Colonic mucosa (tissue), 4 donors: ENCODE data around the gene FBXW2. TPM values are rescaled to one million over a fixed set of nuclear protein-coding genes. Genes with fewer than 3 reads are reported as not detected.

Source experiments
- DNase-seq: peaks from one replicate; pipeline ENCODE4 v3.0.0-alpha.2; 2020
- H3K27ac ChIP-seq: fragments of 200-600 bp; one replicate; pipeline ENCODE4 v1.8.0; 2021
- H3K27me3 ChIP-seq: fragments of 200-600 bp; one replicate; pipeline ENCODE4 v1.8.0; 2021
- H3K36me3 ChIP-seq: fragments of 200-600 bp; one replicate; pipeline ENCODE4 v1.8.0; 2021
- H3K4me1 ChIP-seq: fragments of 200-600 bp; one replicate; pipeline ENCODE4 v1.8.0; 2021; ENCODE audit warnings: mild to moderate bottlenecking
- H3K4me3 ChIP-seq: fragments of 200-600 bp; one replicate; pipeline ENCODE4 v1.8.0; 2021
- H3K9ac ChIP-seq, 2 donors: one replicate each; pipeline ENCODE4 v1.7.0; 2013; ENCODE audit warnings: control low read depth in 2 of 2, low read depth in 2 of 2, low read length in 2 of 2
- H3K9me3 ChIP-seq: fragments of 200-600 bp; one replicate; pipeline ENCODE4 v1.8.0; 2021
- CTCF ChIP-seq: fragments of 200-600 bp; IDR thresholded peaks from one replicate; pipeline ENCODE4 v1.8.0; 2022; ENCODE audit warnings: antibody characterized with exemption, mild to moderate bottlenecking
- intact Hi-C: fragments of 100-400 bp; cut with DNase I; formaldehyde crosslinking; loops from one replicate; pipeline ENCODE4 v1.14.1; 2022
- total RNA-seq, 2 donors: library from RNA; stranded (reverse); fragmentation: NEBNext Ultra II Directional in 1 of 2; extraction: Animal tissue kit (Norgen Biotek cat#: 25700) in 1 of 2; gene quantifications; one replicate each; pipeline ENCODE4 v1.2.1, GENCODE V29; 2021
- donor health status: healthy.
- donor health status: DM: no; HTN: no; CAD: no.
- donor health status: DM: no; HTN: no; CAD: no.

Gene FBXW2
- total RNA-seq, 2 donors from 2014 or later = 52.1 to 53.5 TPM

DNA sequence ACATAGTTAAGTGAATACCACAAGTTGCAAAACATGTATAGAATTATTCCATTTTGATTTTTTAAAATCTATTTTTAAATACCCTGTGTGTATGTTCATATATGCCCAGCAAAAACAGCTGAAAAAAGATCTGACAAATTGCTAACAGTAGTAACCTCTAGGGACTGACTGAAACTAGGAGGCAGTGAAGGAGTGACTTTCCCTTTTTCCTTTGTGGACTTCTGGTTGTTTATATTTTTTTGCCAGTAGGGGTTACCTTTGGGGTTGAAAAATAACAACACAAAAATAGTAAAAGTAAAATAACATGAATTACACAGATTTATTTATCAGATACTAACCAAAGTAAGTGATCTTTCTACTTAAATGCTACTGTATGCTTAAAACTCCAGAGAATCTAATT lies 81.9 kb downstream of the FBXW2 start:
- H3K4me3 ChIP-seq = no peak overlapping the region
- no peaks in the 10 kb centered on the region for H3K36me3 ChIP-seq
- no peak overlapping the region for H3K9ac ChIP-seq
- H3K27me3 ChIP-seq = no peaks in the 10 kb centered on the region
- peaks cover 4% of the 10 kb centered on the region for H3K4me1 ChIP-seq
- peak overlapping the region; percentile 34 for H3K27ac ChIP-seq
- DNase-seq = no peak
- intact Hi-C loops = no loop called here
- H3K9me3 ChIP-seq = no peaks in the 10 kb centered on the region
- no peak for TF ChIP-seq CTCF

DNA sequence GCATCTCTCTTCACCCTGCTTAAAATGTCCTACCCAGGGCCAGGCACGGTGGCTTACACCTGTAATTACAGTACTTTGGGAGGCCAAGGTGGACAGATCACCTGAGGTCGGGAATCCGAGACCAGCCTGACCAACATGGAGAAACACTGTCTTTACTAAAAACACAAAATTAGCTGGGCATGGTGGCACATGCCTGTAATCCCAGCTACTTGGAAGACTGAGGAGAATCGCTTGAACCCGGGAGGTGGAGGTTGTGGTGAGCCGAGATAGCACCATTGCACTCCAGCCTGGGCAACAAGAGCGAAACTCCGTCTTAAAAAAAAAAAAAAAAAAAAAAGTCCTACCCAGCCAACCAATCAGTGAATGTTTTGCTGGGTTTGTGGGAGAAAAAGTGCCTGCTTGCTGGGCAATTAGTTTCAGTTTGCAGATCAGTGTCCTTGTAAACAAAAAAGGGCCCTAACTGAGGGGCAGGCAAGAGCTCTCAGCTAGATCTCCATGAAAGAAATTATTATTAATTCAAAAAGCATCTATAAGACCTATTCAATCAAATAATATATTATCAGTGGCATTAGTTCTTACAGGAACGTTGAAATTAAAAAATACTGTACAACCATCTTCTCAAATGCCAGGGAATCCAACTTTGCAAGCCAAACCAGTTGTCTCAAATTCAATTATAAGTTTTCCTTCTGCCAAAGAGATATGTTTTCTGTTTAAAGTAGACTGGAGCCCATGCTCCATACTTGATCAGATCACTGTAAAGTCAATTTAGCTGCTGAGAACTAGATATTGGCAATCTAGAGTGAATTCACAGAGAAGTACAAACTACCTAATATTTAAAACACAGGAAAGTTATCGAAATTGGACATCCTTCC lies 82.9 kb downstream of the FBXW2 start:
- no peak for TF ChIP-seq CTCF
- Histone ChIP-seq H3K4me3 (peak overlapping the region; percentile 24), H3K27ac (peak overlapping the region; percentile 34), H3K27me3 (no peaks in the 10 kb centered on the region), H3K4me1 (peaks cover 4% of the 10 kb centered on the region), H3K9ac (peak overlapping the region; percentile 36 to 51), H3K9me3 (no peaks in the 10 kb centered on the region), H3K36me3 (no peaks in the 10 kb centered on the region)
- intact Hi-C loops = no loop called here
- DNase-seq = no peak

DNA sequence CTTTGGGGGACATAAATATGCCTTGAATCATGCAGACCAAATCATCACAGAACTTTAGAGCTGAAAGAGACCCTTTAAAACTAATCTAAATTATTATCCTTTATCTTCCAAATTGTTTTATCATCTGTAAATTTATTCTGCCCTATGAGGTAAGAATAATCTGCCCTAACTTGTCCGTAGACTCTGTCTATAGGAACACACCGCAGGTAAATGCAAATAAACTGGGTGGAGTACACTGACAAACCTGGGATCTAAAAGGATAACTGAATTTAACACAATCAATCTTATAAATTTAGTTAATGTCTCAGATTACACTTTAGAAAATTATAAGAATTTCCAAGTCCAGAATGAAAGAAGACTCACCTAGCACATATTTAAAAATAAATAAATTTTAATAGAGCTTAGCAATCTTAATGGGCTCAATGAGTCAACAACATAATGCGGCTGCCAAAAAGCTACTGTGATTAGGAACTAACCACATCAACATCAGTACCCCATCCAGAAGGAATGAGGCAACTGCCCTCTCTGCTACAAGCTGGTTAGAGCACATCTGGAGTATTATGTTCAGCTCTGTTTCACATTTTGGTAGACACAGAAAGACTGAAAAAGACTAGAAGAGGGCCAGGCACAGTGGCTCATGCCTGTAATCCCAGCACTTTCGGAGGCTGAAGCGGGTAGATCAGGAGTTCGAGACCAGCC lies 84.5 kb downstream of the FBXW2 start:
- H3K36me3 ChIP-seq = no peaks in the 10 kb centered on the region
- no peaks in the 10 kb centered on the region for H3K27me3 ChIP-seq
- peaks cover 4% of the 10 kb centered on the region for H3K4me1 ChIP-seq
- TF ChIP-seq CTCF = no peak
- no peak overlapping the region for H3K27ac ChIP-seq
- H3K4me3 ChIP-seq = no peak overlapping the region
- H3K9ac ChIP-seq = no peak overlapping the region
- intact Hi-C loops = no loop called here
- no peaks in the 10 kb centered on the region for H3K9me3 ChIP-seq
- DNase-seq = no peak

GRCh38 chr9:120707170-120707569 lies 86.0 kb downstream of the FBXW2 start:
- TF ChIP-seq CTCF = no peak
- intact Hi-C loops = no loop called here
- Histone ChIP-seq H3K9ac (no peak overlapping the region), H3K27me3 (no peaks in the 10 kb centered on the region), H3K36me3 (no peaks in the 10 kb centered on the region), H3K27ac (no peak overlapping the region), H3K4me3 (no peak overlapping the region), H3K9me3 (no peaks in the 10 kb centered on the region), H3K4me1 (peaks cover 4% of the 10 kb centered on the region)
- DNase-seq = no peak

Other genes starting within 250 kb of the FBXW2 start
- gene CDK5RAP2, start 213.2 kb downstream of the FBXW2 start, total RNA-seq = 10 to 100 TPM; 31.9 to 45.8 TPM
- 1 to 10 TPM; 7.2 to 9.0 TPM for gene MEGF9, start 78.9 kb downstream of the FBXW2 start, total RNA-seq
- gene PSMD5, start 49.5 kb upstream of the FBXW2 start, total RNA-seq = 10 to 100 TPM; 33.2 to 60.2 TPM
- 10 to 100 TPM; 23.8 to 50.3 TPM for gene PHF19, start 83.8 kb upstream of the FBXW2 start, total RNA-seq
- 1 to 10 TPM; 1.5 to 3.1 TPM for gene TRAF1, start 133.4 kb upstream of the FBXW2 start, total RNA-seq